HUES6 (cell line): ENCODE measurements around the gene ROR1.

Experiments
- H3K27ac ChIP-seq: 2 replicates; pipeline ENCODE4 v1.7.0; 2013; ENCODE audit warnings: low read depth, mild to moderate bottlenecking, low read length, inconsistent platforms
- H3K27me3 ChIP-seq: 2 replicates; pipeline ENCODE4 v1.6.1; 2013; ENCODE audit warnings: low read length; ENCODE audit not compliant: control insufficient read depth, insufficient read depth
- H3K36me3 ChIP-seq: 2 replicates; pipeline ENCODE4 v1.6.1; 2013; ENCODE audit warnings: low read length; ENCODE audit not compliant: control insufficient read depth, insufficient read depth
- H3K4me1 ChIP-seq: 2 replicates; pipeline ENCODE4 v1.6.1; 2013; ENCODE audit warnings: low read length; ENCODE audit not compliant: control insufficient read depth, insufficient read depth
- H3K4me3 ChIP-seq: 2 replicates; pipeline ENCODE4 v1.5.1; 2013; ENCODE audit warnings: low read depth, low read length
- H3K9ac ChIP-seq: one replicate; pipeline ENCODE4 v1.6.1; 2013; ENCODE audit warnings: mild to moderate bottlenecking, low read length
- H3K9me3 ChIP-seq: 2 replicates; pipeline ENCODE4 v1.6.1; 2013; ENCODE audit warnings: low read depth, low read length; ENCODE audit not compliant: control insufficient read depth, insufficient read depth

The ROR1 gene

DNA sequence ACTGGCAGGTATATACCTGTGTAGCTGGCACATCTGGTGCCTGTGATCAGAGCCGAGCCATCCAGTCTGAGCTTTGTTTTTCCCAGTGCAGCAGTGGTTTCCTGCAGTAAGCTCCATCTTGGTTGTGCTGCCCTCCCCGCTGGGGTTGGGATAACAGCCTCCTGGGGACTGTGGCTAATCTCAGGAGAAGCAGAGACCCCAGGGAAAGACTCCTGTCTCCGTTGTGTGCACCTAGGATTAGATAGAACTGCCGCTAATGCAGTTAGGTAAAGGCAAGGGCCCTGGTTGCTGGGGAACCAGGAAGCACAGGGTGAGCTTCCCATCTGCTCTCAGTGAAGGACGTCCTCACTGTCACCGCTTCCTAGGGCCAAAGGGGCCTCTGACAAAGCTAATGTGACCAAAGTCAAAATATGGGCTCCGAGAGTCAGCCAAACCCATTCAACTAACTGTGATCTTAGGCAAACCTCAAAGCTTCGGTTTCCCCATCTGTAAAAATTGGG, 20.0 kb downstream of the ROR1 start:
- H3K27ac ChIP-seq, result no peak overlapping the region
- H3K4me3 ChIP-seq, result no peak overlapping the region
- no peaks in the 10 kb centered on the region for H3K36me3 ChIP-seq
- peaks cover 84% of the 10 kb centered on the region for H3K4me1 ChIP-seq
- H3K27me3 ChIP-seq, result no peaks in the 10 kb centered on the region
- H3K9ac ChIP-seq, result no peak overlapping the region
- H3K9me3 ChIP-seq, result no peaks in the 10 kb centered on the region

DNA sequence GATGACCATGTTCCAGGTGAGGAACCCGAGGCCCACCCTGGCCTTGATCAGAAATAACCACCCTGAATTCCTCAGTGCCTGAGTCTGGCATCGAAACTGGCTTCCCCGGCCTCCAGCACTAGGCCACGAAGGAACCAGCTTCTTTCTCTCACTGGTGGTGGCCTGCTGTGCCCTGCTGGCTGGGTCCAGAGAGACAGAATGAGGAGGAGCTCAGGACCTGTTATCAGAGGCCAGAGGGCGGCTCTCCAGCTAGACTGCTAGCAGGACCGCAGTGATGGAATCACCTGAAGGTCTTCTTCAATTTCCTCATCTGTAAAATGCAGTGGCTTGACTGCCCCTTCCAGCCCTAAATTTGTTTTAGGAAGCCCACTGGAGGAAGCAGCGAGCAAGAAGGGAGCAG, 20.5 kb downstream of the ROR1 start:
- H3K9me3 ChIP-seq, result no peaks in the 10 kb centered on the region
- no peak overlapping the region for H3K9ac ChIP-seq
- no peaks in the 10 kb centered on the region for H3K36me3 ChIP-seq
- H3K4me3 ChIP-seq, result no peak overlapping the region
- peaks cover 78% of the 10 kb centered on the region for H3K4me1 ChIP-seq
- no peaks in the 10 kb centered on the region for H3K27me3 ChIP-seq
- H3K27ac ChIP-seq, result 0 out of 2 replicates have a peak overlapping the region, but pooled peaks have one; percentile 6

- no peaks in the 10 kb centered on the region for H3K36me3 ChIP-seq
- H3K9ac ChIP-seq, result peak overlapping the region; percentile 8
- no peak overlapping the region for H3K4me3 ChIP-seq
- no peaks in the 10 kb centered on the region for H3K27me3 ChIP-seq
- H3K9me3 ChIP-seq, result no peaks in the 10 kb centered on the region
- peak overlapping the region; percentile 39; the same call in 1 of the 2 replicates for H3K27ac ChIP-seq
- H3K4me1 ChIP-seq, result peaks cover 72% of the 10 kb centered on the region
Observed at GRCh38 chr1:63794939-63795378, 21.1 kb downstream of the ROR1 start.

DNA sequence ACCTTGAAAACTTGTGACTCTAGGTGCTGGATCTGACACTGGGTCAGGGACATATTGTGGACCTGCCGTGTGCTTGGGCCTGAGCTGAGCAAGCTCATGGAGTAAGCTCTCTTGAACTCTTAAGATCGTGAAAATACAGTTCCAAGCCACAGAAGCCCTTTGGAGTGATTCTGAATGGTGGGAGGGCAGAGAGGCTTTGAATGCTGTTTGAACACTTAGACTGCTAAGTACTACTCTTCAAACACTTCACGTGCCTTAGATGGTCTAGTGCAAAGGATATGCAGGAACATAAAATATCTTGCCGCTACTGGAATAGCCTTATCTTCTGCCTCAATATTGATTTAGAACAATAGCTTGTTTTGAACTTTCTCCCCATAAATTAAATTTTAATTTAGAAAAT, 21.6 kb downstream of the ROR1 start:
- no peaks in the 10 kb centered on the region for H3K27me3 ChIP-seq
- no peaks in the 10 kb centered on the region for H3K9me3 ChIP-seq
- H3K9ac ChIP-seq, result peak overlapping the region; percentile 8
- H3K4me3 ChIP-seq, result no peak overlapping the region
- peak overlapping the region; percentile 39; the same call in 1 of the 2 replicates for H3K27ac ChIP-seq
- H3K4me1 ChIP-seq, result peaks cover 67% of the 10 kb centered on the region
- H3K36me3 ChIP-seq, result no peaks in the 10 kb centered on the region

DNA sequence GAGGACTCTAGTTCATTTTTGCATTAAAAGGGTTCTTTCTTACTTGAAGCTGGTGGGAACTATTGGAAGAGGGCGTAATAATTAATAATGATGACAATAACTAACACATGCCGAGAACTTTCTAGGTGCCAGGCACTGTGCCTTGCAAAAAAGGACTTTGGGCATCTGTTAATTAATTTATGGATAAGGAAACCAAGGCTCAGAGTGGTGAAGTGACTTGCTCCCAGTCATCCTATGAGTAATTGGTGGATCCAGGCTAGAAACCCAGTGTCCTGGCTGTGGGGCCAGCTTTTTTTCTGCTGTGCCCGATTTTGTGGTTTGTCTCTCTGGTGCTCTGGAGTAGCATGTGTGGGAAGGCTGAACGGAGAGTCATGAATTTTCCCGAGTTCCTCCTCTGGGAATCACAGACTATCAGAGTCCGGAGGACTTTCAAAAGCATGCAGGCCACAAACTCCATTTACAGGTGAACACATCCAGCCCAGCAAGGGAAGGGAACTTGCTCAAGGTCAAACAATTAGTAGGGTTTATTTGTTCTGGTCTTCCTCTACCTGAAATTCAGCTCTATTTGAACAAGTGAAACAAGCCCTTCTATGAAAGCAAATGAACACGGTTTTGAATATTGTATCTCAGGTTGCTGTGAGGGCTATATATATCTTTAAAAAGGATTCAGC, 23.4 kb downstream of the ROR1 start:
- peaks cover 53% of the 10 kb centered on the region for H3K4me1 ChIP-seq
- H3K27me3 ChIP-seq, result no peaks in the 10 kb centered on the region
- H3K36me3 ChIP-seq, result no peaks in the 10 kb centered on the region
- H3K9me3 ChIP-seq, result no peaks in the 10 kb centered on the region
- no peak overlapping the region for H3K9ac ChIP-seq
- no peak overlapping the region for H3K4me3 ChIP-seq
- no peak overlapping the region for H3K27ac ChIP-seq

DNA sequence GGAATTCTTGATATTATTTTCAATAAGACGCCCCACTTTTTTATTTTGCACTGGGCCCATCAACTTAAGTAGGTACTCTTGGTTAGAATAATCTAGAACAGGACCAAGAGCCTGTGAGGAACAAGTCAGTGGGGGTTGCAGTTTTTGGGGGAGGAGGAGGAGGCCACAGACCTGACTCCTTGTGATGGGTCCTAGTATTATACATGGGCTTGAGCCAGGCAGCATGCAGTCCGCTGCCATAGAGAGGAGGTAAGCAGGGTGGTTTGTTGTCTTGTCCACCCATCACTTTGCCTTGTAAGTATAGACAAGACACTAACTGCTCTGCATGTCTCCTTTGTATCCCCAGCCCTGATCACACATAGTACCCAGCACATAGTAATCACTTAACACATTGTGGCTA, 24.5 kb downstream of the ROR1 start:
- H3K4me1 ChIP-seq, result peaks cover 46% of the 10 kb centered on the region
- no peak overlapping the region for H3K27ac ChIP-seq
- no peaks in the 10 kb centered on the region for H3K27me3 ChIP-seq
- no peak overlapping the region for H3K9ac ChIP-seq
- H3K4me3 ChIP-seq, result no peak overlapping the region
- H3K9me3 ChIP-seq, result no peaks in the 10 kb centered on the region
- no peaks in the 10 kb centered on the region for H3K36me3 ChIP-seq

DNA sequence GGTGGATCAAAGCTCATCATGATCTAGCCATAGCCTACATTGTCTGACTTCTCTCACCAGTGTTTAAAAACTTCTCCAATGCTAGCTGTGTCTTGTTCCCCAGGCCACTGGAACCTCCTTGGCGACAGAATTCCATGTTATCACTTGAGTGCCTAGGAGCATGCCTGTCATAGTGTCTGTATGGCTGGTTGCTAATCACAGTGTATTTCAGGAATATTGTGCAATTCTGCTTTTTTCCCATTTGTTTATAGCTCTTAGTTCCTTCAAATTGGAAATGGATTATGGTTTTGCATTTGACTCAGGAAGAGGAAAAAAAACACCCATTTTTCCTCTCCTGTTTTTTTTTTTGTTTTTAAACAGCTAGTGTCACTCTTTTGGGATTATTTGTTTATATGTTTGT, 25.5 kb downstream of the ROR1 start:
- H3K27ac ChIP-seq, result no peak overlapping the region
- peaks cover 40% of the 10 kb centered on the region for H3K4me1 ChIP-seq
- H3K9ac ChIP-seq, result no peak overlapping the region
- no peaks in the 10 kb centered on the region for H3K9me3 ChIP-seq
- no peaks in the 10 kb centered on the region for H3K36me3 ChIP-seq
- no peak overlapping the region for H3K4me3 ChIP-seq
- H3K27me3 ChIP-seq, result no peaks in the 10 kb centered on the region

DNA sequence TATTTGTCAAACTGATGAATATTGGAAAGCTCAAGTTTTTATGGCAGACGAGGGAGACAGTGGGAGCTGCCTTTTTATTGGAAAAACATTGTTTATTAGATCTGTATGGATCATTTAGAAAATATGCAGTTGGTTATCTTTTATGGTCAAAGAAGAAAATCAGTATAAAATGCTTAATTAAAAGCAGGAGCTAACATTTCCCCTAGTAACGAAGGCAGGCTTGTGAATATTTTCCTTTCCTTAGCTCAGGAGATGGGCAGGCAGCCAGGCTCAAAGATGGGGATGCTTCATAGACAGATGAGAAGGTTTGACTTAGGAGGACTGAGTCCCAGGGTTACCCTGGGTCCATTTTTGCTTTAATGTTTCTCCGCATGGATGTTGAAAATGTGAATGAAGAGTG, 26.0 kb downstream of the ROR1 start:
- Histone ChIP-seq H3K4me1 (peaks cover 37% of the 10 kb centered on the region), H3K4me3 (no peak overlapping the region), H3K9me3 (no peaks in the 10 kb centered on the region), H3K27ac (no peak overlapping the region), H3K36me3 (no peaks in the 10 kb centered on the region), H3K9ac (no peak overlapping the region), H3K27me3 (no peaks in the 10 kb centered on the region)

- Histone ChIP-seq H3K4me1 (peaks cover 18% of the 10 kb centered on the region), H3K27ac (no peak overlapping the region), H3K27me3 (no peaks in the 10 kb centered on the region), H3K9me3 (no peaks in the 10 kb centered on the region), H3K4me3 (no peak overlapping the region), H3K36me3 (no peaks in the 10 kb centered on the region), H3K9ac (no peak overlapping the region)
Observed at GRCh38 chr1:63802109-63802508, 28.3 kb downstream of the ROR1 start.

- peaks cover 14% of the 10 kb centered on the region for H3K4me1 ChIP-seq
- no peaks in the 10 kb centered on the region for H3K27me3 ChIP-seq
- no peaks in the 10 kb centered on the region for H3K9me3 ChIP-seq
- no peak overlapping the region for H3K4me3 ChIP-seq
- no peaks in the 10 kb centered on the region for H3K36me3 ChIP-seq
- no peak overlapping the region for H3K9ac ChIP-seq
- H3K27ac ChIP-seq, result no peak overlapping the region
Observed at GRCh38 chr1:63804829-63805484, 31.1 kb downstream of the ROR1 start.

- Histone ChIP-seq H3K9me3 (no peaks in the 10 kb centered on the region), H3K4me3 (no peak overlapping the region), H3K4me1 (peaks cover 17% of the 10 kb centered on the region), H3K27me3 (no peaks in the 10 kb centered on the region), H3K36me3 (no peaks in the 10 kb centered on the region), H3K27ac (no peak overlapping the region), H3K9ac (no peak overlapping the region)
Observed at GRCh38 chr1:63807046-63807445, 33.2 kb downstream of the ROR1 start.
